HepG2 (cell line): Measurements from ENCODE around the gene ZNF687. TPM values are rescaled to one million over a fixed set of nuclear protein-coding genes. Genes with fewer than 3 reads are reported as not detected.

Source experiments
- BORCS8-MEF2B ChIP-seq: sonication (generic); formaldehyde crosslinking; IDR thresholded peaks from 2 replicates; pipeline ENCODE4 v1.8.0; 2022; ENCODE audit warnings: mild to moderate bottlenecking, missing genetic modification reagents
- CBX1 ChIP-seq: IDR thresholded peaks from one replicate; pipeline ENCODE4 v1.6.1; 2016; ENCODE audit warnings: antibody characterized with exemption, low read depth
- CERS6 ChIP-seq: sonication (generic); formaldehyde crosslinking; IDR thresholded peaks from 2 replicates; pipeline ENCODE4 v1.5.0; 2020; ENCODE audit warnings: missing genetic modification reagents
- DMAP1 ChIP-seq: IDR thresholded peaks from 2 replicates; pipeline ENCODE4 v1.6.1; 2016
- EP300 ChIP-seq, 3 experiments: sonication (generic) in 1 of 3; formaldehyde crosslinking in 1 of 3; IDR thresholded peaks; 2 replicates each; pipeline versions ENCODE4 v1.5.1 to v1.6.1; 2011 to 2020; ENCODE audit warnings: low read depth in 2 of 3, low read length in 2 of 3, borderline replicate concordance in 1 of 3, improper control_type of control experiment in 1 of 3, mild to moderate bottlenecking in 1 of 3, missing genetic modification reagents in 1 of 3, moderate library complexity in 1 of 3
- GFI1 ChIP-seq: sonication (generic); formaldehyde crosslinking; IDR thresholded peaks from 2 replicates; pipeline ENCODE4 v1.5.0; 2020; ENCODE audit warnings: missing genetic modification reagents, mild to moderate bottlenecking, borderline replicate concordance
- GTF2F1 ChIP-seq: fragments of 150-350 bp; IDR thresholded peaks from 2 replicates; pipeline ENCODE4 v1.6.1; 2014; ENCODE audit warnings: low read length
- JUNB ChIP-seq: sonication (generic); formaldehyde crosslinking; IDR thresholded peaks from 2 replicates; pipeline ENCODE4 v1.8.0; 2022; ENCODE audit warnings: missing genetic modification reagents, mild to moderate bottlenecking, borderline replicate concordance
- NFYC ChIP-seq: IDR thresholded peaks from 2 replicates; pipeline ENCODE4 v1.6.1; 2016; ENCODE audit warnings: missing genetic modification reagents, missing compliant biosample characterization
- PAX8 ChIP-seq: sonication (generic); formaldehyde crosslinking; IDR thresholded peaks from 2 replicates; pipeline ENCODE4 v1.8.0; 2022; ENCODE audit warnings: mild to moderate bottlenecking, missing genetic modification reagents, borderline replicate concordance
- PBX2 ChIP-seq: IDR thresholded peaks from 2 replicates; pipeline ENCODE4 v1.6.1; 2016; ENCODE audit warnings: control low read depth
- RORA ChIP-seq: sonication (generic); formaldehyde crosslinking; IDR thresholded peaks from 2 replicates; pipeline ENCODE4 v1.5.0; 2020; ENCODE audit warnings: mild to moderate bottlenecking, missing genetic modification reagents, moderate library complexity
- SCMH1 ChIP-seq: sonication (generic); formaldehyde crosslinking; IDR thresholded peaks from 2 replicates; pipeline ENCODE4 v1.9.0; 2021; ENCODE audit warnings: missing genetic modification reagents, mild to moderate bottlenecking, borderline replicate concordance
- YEATS2 ChIP-seq: sonication (generic); formaldehyde crosslinking; IDR thresholded peaks from 2 replicates; pipeline ENCODE4 v1.4.0; 2020; ENCODE audit warnings: missing genetic modification reagents, borderline replicate concordance
- ZBED4 ChIP-seq: sonication (generic); formaldehyde crosslinking; IDR thresholded peaks from 2 replicates; pipeline ENCODE4 v1.4.0; 2020; ENCODE audit warnings: missing genetic modification reagents, borderline replicate concordance
- ZBTB43 ChIP-seq: sonication (generic); formaldehyde crosslinking; conservative IDR thresholded peaks from 2 replicates; pipeline ENCODE4 v1.4.0; 2020; ENCODE audit warnings: missing genetic modification reagents
- ZMYM3 ChIP-seq: sonication (generic); formaldehyde crosslinking; IDR thresholded peaks from 2 replicates; pipeline ENCODE4 v1.5.1; 2020; ENCODE audit warnings: mild to moderate bottlenecking, missing genetic modification reagents
- ZNF275 ChIP-seq: sonication (generic); formaldehyde crosslinking; IDR thresholded peaks from 2 replicates; pipeline ENCODE4 v1.8.0; 2022; ENCODE audit warnings: missing genetic modification reagents, mild to moderate bottlenecking, inconsistent platforms, borderline replicate concordance
- ZNF451 ChIP-seq: sonication (generic); formaldehyde crosslinking; IDR thresholded peaks from 2 replicates; pipeline ENCODE4 v1.5.0; 2020; ENCODE audit warnings: mild to moderate bottlenecking, missing genetic modification reagents
- ZNF547 ChIP-seq: sonication (generic); formaldehyde crosslinking; IDR thresholded peaks from 2 replicates; pipeline ENCODE4 v1.5.1; 2020; ENCODE audit warnings: mild to moderate bottlenecking, missing genetic modification reagents
- ZNF776 ChIP-seq: sonication (generic); formaldehyde crosslinking; IDR thresholded peaks from 2 replicates; pipeline ENCODE4 v1.4.0; 2020; ENCODE audit warnings: mild to moderate bottlenecking, missing genetic modification reagents
- polyA plus RNA-seq, 8 experiments: library from polyadenylated mRNA; depleted of rRNA in 3 of 8; stranded (reverse) in 7 of 8; unstranded in 1 of 8; fragments of >200 nt; fragmentation: Illumina TruSeq in 4 of 8; extraction: Trizol in 4 of 8; gene quantifications; 2 replicates each; pipeline versions ENCODE4 v1.2.1 to v1.2.3, GENCODE V29; 2011 to 2016; ENCODE audit warnings: low read depth in 4 of 8, missing spikeins in 1 of 8, mixed read lengths in 1 of 8; ENCODE audit not compliant: insufficient read depth in 1 of 8
- total RNA-seq, 5 experiments: library from RNA; depleted of rRNA; stranded (reverse); fragments of >200 nt; fragmentation: Illumina TruSeq; extraction: Trizol; gene quantifications; 2 replicates each; pipeline ENCODE4 v1.2.3, GENCODE V29; 2016; ENCODE audit warnings: low read depth in 1 of 5

Gene ZNF687
- total and polyA plus RNA-seq, 2 of the 13 experiments (the other 11 are each of a cell fraction or from before 2014, with no cell fraction given), result 14.1 to 16.5 TPM

GRCh38 chr1:151282883-151283725 lies 1.0 kb downstream of the ZNF687 start (continued):
- TF ChIP-seq ZNF275 (CRISPR knock-in tag) (no peak), GFI1 (no peak), RORA (CRISPR knock-in tag) (no peak), CERS6 (CRISPR knock-in tag) (no peak), CBX1 (no peak), DMAP1 (no peak), ZNF451 (CRISPR knock-in tag) (no peak), PAX8 (CRISPR knock-in tag) (no peak), SCMH1 (CRISPR knock-in tag) (no peak), ZNF547 (CRISPR knock-in tag) (no peak), GTF2F1 (no peak), NFYC (no peak), ZNF776 (CRISPR knock-in tag) (peak; percentile 20; the same call in 1 of the 2 replicates), JUNB (CRISPR knock-in tag) (no peak), ZBTB43 (CRISPR knock-in tag) (no peak), PBX2 (CRISPR knock-in tag) (no peak), ZMYM3 (CRISPR knock-in tag) (no peak), BORCS8-MEF2B (CRISPR knock-in tag) (peak; percentile 77), ZBED4 (CRISPR knock-in tag) (no peak), YEATS2 (no peak; the same call in 1 of the 2 replicates), EP300 (IDR thresholded peaks at IDR 0.05; ENCODE audit: low read depth in 2 of 2, low read length in 2 of 2) (no peak), EP300 (CRISPR knock-in tag; IDR thresholded peaks at IDR 0.05; ENCODE audit: borderline replicate concordance) (no peak)
